Neural progenitor cell (in vitro differentiated cells): ENCODE data around the gene TAMALIN.

Experiments
- EZH2 ChIP-seq: fragments of 200-600 bp; sonication (generic); IDR thresholded peaks from 2 replicates; pipeline ENCODE4 v1.6.1; 2017; ENCODE audit warnings: antibody characterized with exemption, mild to moderate bottlenecking, moderate library complexity
- TF ChIP-seq, protein P1 (sequence below): fragments of 200-600 bp; sonication (generic); IDR thresholded peaks from 2 replicates; pipeline ENCODE4 v1.5.1; 2017; ENCODE audit warnings: antibody characterized with exemption, mild to moderate bottlenecking

DNA sequence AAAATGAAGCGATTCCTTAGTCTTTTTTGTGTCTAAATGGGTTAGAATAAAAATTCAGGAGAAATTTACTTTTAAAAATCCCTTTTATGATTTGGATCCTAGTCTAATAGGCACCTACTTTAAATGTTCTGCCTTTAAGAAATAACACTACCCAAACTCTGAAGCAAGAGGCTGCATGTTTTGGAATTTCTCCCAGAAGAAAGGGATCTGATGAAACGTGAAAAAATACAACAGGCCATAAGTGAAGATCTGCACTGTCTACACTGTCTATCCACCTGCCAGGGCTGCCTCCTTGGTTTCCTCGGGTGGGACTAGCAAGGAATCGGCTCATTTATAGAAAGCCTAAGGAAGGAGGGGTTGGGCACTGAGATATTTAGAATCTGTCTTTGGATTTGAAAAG is 33.2 kb upstream of the TAMALIN start:
- TF ChIP-seq, protein P1, sequence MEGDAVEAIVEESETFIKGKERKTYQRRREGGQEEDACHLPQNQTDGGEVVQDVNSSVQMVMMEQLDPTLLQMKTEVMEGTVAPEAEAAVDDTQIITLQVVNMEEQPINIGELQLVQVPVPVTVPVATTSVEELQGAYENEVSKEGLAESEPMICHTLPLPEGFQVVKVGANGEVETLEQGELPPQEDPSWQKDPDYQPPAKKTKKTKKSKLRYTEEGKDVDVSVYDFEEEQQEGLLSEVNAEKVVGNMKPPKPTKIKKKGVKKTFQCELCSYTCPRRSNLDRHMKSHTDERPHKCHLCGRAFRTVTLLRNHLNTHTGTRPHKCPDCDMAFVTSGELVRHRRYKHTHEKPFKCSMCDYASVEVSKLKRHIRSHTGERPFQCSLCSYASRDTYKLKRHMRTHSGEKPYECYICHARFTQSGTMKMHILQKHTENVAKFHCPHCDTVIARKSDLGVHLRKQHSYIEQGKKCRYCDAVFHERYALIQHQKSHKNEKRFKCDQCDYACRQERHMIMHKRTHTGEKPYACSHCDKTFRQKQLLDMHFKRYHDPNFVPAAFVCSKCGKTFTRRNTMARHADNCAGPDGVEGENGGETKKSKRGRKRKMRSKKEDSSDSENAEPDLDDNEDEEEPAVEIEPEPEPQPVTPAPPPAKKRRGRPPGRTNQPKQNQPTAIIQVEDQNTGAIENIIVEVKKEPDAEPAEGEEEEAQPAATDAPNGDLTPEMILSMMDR: no peak
- no peak for TF ChIP-seq EZH2
